A549 (cell line): ENCODE results near the gene RSPH4A. TPM values are rescaled to one million over a fixed set of nuclear protein-coding genes. Genes with fewer than 3 reads are reported as not detected.

Experiments used
- ATAC-seq, 2 experiments: fragments of 200-7000 bp in 1 of 2; fragments of >200 bp in 1 of 2; cut with Nextera tagmentation in 1 of 2; cut with Tn5 transposase in 1 of 2; 3 replicates each; pipeline versions ENCODE4 v1.8.0 to v1.9.1; 2018 to 2020; ENCODE audit warnings: mild to moderate bottlenecking in 1 of 2, moderate library complexity in 1 of 2
- CTCF ChIA-PET: fragments of 300-600 bp; sonication (Branson Sonifier 250); formaldehyde crosslinking; extraction: SDS; loops from one replicate; lab custom pipeline; 2021; ENCODE audit warnings: antibody characterized with exemption, inconsistent platforms; lab: Yijun Ruan, JAX
- POLR2A ChIA-PET: fragments of 350-600 bp; formaldehyde crosslinking; extraction: SDS; loops from one replicate; lab custom pipeline; 2021; ENCODE audit warnings: antibody characterized with exemption, inconsistent platforms; lab: Yijun Ruan, JAX
- DNase-seq, 2 experiments: peaks; one replicate each; pipeline versions ENCODE4 v3.0.0 to v3.0.0-alpha.2; 2011 to 2016; ENCODE audit warnings: low read depth in 1 of 2, low spot score in 1 of 2
- FAIRE-seq: peaks from 2 replicates; lab custom pipeline; 2011; peaks lifted over from hg19 to GRCh38; lab: Jason Lieb, UNC
- H3K27ac ChIP-seq, 2 experiments: fragments of >200 bp; sonication (Bioruptor Twin); formaldehyde crosslinking; 3 replicates each; pipeline ENCODE4 v1.5.1; 2016 to 2017
- H3K4me1 ChIP-seq: fragments of >200 bp; sonication (Bioruptor Twin); formaldehyde crosslinking; 3 replicates; pipeline ENCODE4 v1.6.1; 2016
- H3K4me2 ChIP-seq: fragments of >200 bp; sonication (Bioruptor Twin); formaldehyde crosslinking; 3 replicates; pipeline ENCODE4 v1.6.1; 2016
- H3K4me3 ChIP-seq: fragments of >200 bp; sonication (Bioruptor Twin); formaldehyde crosslinking; 3 replicates; pipeline ENCODE4 v1.5.1; 2016
- H3K9me3 ChIP-seq: fragments of >200 bp; sonication (Bioruptor Twin); formaldehyde crosslinking; 3 replicates; pipeline ENCODE4 v1.6.1; 2016
- ATOH8 ChIP-seq: fragments of 250-450 bp; sonication (Bioruptor Pico); IDR thresholded peaks from 2 replicates; pipeline ENCODE4 v1.5.0; 2020; ENCODE audit warnings: low read depth, mild to moderate bottlenecking, moderate library complexity
- CBX2 ChIP-seq: fragments of 200-600 bp; sonication (generic); IDR thresholded peaks from 2 replicates; pipeline ENCODE4 v1.6.1; 2016; ENCODE audit warnings: low read depth, mild to moderate bottlenecking, borderline replicate concordance
- CBX8 ChIP-seq: fragments of 200-600 bp; sonication (generic); IDR thresholded peaks from 2 replicates; pipeline ENCODE4 v1.6.1; 2016
- CEBPB ChIP-seq, 2 experiments: fragments of >200 bp in 1 of 2; sonication (Bioruptor Twin) in 1 of 2; formaldehyde crosslinking in 1 of 2; IDR thresholded peaks; 2 replicates each; pipeline ENCODE4 v1.6.1; 2012 to 2016
- CHD2 ChIP-seq: fragments of 150-350 bp; IDR thresholded peaks from 2 replicates; pipeline ENCODE4 v1.6.1; 2014; ENCODE audit warnings: low read length; ENCODE audit not compliant: partially characterized antibody
- CTCF ChIP-seq: fragments of >200 bp; sonication (Bioruptor Twin); formaldehyde crosslinking; IDR thresholded peaks from 3 replicates; pipeline ENCODE4 v1.5.1; 2016
- EHF ChIP-seq: fragments of 250-450 bp; sonication (Bioruptor Pico); IDR thresholded peaks from 2 replicates; pipeline ENCODE4 v1.5.0; 2020; ENCODE audit warnings: mild to moderate bottlenecking
- EHMT2 ChIP-seq: fragments of 200-600 bp; sonication (generic); IDR thresholded peaks from 2 replicates; pipeline ENCODE4 v1.6.1; 2016; ENCODE audit warnings: antibody characterized with exemption, low read depth, mild to moderate bottlenecking, moderate library complexity
- ELK1 ChIP-seq: fragments of 150-350 bp; IDR thresholded peaks from 2 replicates; pipeline ENCODE4 v1.6.1; 2014; ENCODE audit warnings: low read depth, mild to moderate bottlenecking, low read length
- EP300 ChIP-seq, 2 experiments: fragments of >200 bp; sonication (Bioruptor Twin); formaldehyde crosslinking; IDR thresholded peaks; 2 replicates in 1 of 2; 3 replicates in 1 of 2; pipeline ENCODE4 v1.6.1; 2016 to 2017
- ESRRA ChIP-seq: fragments of 150-350 bp; IDR thresholded peaks from 2 replicates; pipeline ENCODE4 v1.6.1; 2014; ENCODE audit warnings: mild to moderate bottlenecking, low read length, borderline replicate concordance
- FOSB ChIP-seq: fragments of 250-450 bp; sonication (Bioruptor Pico); IDR thresholded peaks from 2 replicates; pipeline ENCODE4 v1.5.0; 2020; ENCODE audit warnings: mild to moderate bottlenecking, moderate library complexity
- FOSL2 ChIP-seq, 2 experiments: fragments of 450-650 bp in 1 of 2; fragments of >200 bp in 1 of 2; sonication (Bioruptor Twin) in 1 of 2; formaldehyde crosslinking; IDR thresholded peaks; 2 replicates each; pipeline versions ENCODE4 v1.5.0 to v1.6.1; 2016 to 2020; ENCODE audit warnings: mild to moderate bottlenecking in 1 of 2, moderate library complexity in 1 of 2
- FOXS1 ChIP-seq: fragments of 250-450 bp; sonication (Bioruptor Pico); IDR thresholded peaks from 2 replicates; pipeline ENCODE4 v1.5.0; 2020; ENCODE audit warnings: mild to moderate bottlenecking, moderate library complexity
- GATA3 ChIP-seq: IDR thresholded peaks from 2 replicates; pipeline ENCODE4 v1.6.1; 2012; ENCODE audit warnings: borderline replicate concordance
- HDAC2 ChIP-seq: fragments of 200-600 bp; sonication (generic); IDR thresholded peaks from 2 replicates; pipeline ENCODE4 v1.6.1; 2016
- HMGXB4 ChIP-seq: fragments of 250-450 bp; sonication (Bioruptor Pico); IDR thresholded peaks from 2 replicates; pipeline ENCODE4 v1.5.0; 2021; ENCODE audit warnings: mild to moderate bottlenecking, moderate library complexity, borderline replicate concordance
- HOXA7 ChIP-seq: fragments of 250-450 bp; sonication (Bioruptor Pico); IDR thresholded peaks from 2 replicates; pipeline ENCODE4 v1.5.0; 2020; ENCODE audit warnings: mild to moderate bottlenecking, moderate library complexity
- HOXB13 ChIP-seq: fragments of 250-450 bp; sonication (Bioruptor Pico); IDR thresholded peaks from 2 replicates; pipeline ENCODE4 v1.5.0; 2020; ENCODE audit warnings: low read depth, mild to moderate bottlenecking, moderate library complexity
- JUNB ChIP-seq: fragments of >200 bp; sonication (Bioruptor Twin); formaldehyde crosslinking; IDR thresholded peaks from 2 replicates; pipeline ENCODE4 v1.6.1; 2016
- MAFK ChIP-seq: fragments of 450-650 bp; IDR thresholded peaks from 2 replicates; pipeline ENCODE4 v1.6.1; 2014; ENCODE audit not compliant: partially characterized antibody
- MAZ ChIP-seq: fragments of 150-350 bp; IDR thresholded peaks from 2 replicates; pipeline ENCODE4 v1.6.1; 2014; ENCODE audit warnings: antibody characterized with exemption, low read depth, low read length, borderline replicate concordance
- NFE2L2 ChIP-seq: fragments of 150-350 bp; conservative IDR thresholded peaks from 2 replicates; pipeline ENCODE4 v1.6.1; 2014; ENCODE audit warnings: low read length
- NR3C1 ChIP-seq: fragments of >200 bp; sonication (Bioruptor Twin); formaldehyde crosslinking; IDR thresholded peaks from 3 replicates; pipeline ENCODE4 v1.6.1; 2017
- POLR2A ChIP-seq: IDR thresholded peaks from 2 replicates; pipeline ENCODE4 v1.6.1; 2012; ENCODE audit warnings: mild to moderate bottlenecking, low read length
- POLR2AphosphoS2 ChIP-seq: conservative IDR thresholded peaks from 2 replicates; pipeline ENCODE4 v1.6.1; 2012; ENCODE audit warnings: low read length, improper control_type of control experiment, inconsistent platforms
- RCOR1 ChIP-seq: fragments of 150-350 bp; IDR thresholded peaks from 2 replicates; pipeline ENCODE4 v1.6.1; 2014; ENCODE audit warnings: antibody characterized with exemption, low read length, low read depth
- RFX5 ChIP-seq: fragments of 450-650 bp; IDR thresholded peaks from 2 replicates; pipeline ENCODE4 v1.7.1; 2014; ENCODE audit warnings: antibody characterized with exemption, mild to moderate bottlenecking, moderate library complexity
- RNF2 ChIP-seq: fragments of 200-600 bp; sonication (generic); IDR thresholded peaks from 2 replicates; pipeline ENCODE4 v1.6.1; 2016; ENCODE audit warnings: low read depth, mild to moderate bottlenecking, antibody characterized with exemption, moderate library complexity, borderline replicate concordance
- SMC3 ChIP-seq: fragments of >200 bp; sonication (Bioruptor Twin); formaldehyde crosslinking; IDR thresholded peaks from 3 replicates; pipeline ENCODE4 v1.6.1; 2018; ENCODE audit warnings: inconsistent platforms
- ZFP36 ChIP-seq: fragments of 450-650 bp; IDR thresholded peaks from 2 replicates; pipeline ENCODE4 v1.6.1; 2014; ENCODE audit warnings: borderline replicate concordance; ENCODE audit not compliant: partially characterized antibody
- WGBS: methylation state at CpG from one replicate; pipeline ENCODE4 v1.1.6; 2017; ENCODE audit errors: missing lambda C conversion rate; 5-methylcytosine and 5-hydroxymethylcytosine counted together
- polyA plus RNA-seq, 4 experiments: library from polyadenylated mRNA; depleted of rRNA in 3 of 4; stranded (reverse); fragments of >200 nt; fragmentation: RNase III in 1 of 4; extraction: RNeasy Plus Mini Kit Qiagen cat#74134 plus additional on column Dnase treatment in 1 of 4; gene quantifications; 2 replicates in 3 of 4; 3 replicates in 1 of 4; pipeline ENCODE4 v1.2.3, GENCODE V29; 2011 to 2017

RSPH4A gene
- polyA plus RNA-seq, 2 of the 4 experiments (the other 2 are of a cell fraction): 0.13 to 0.28 TPM

- FAIRE-seq: no peak
- H3K4me2 ChIP-seq: no peak overlapping the region
- 95% methylated on average over 3 of the region's 3 CpGs for WGBS
Measured at GRCh38 chr6:116625872-116626271, 9.6 kb downstream of the RSPH4A start.

GRCh38 chr6:116629563-116629981, 13.3 kb downstream of the RSPH4A start:
- no peak for FAIRE-seq
- ChIA-PET CTCF (no interaction called here), POLR2A (no interaction called here)
- Histone ChIP-seq H3K27ac (no peak overlapping the region), H3K4me2 (no peak overlapping the region), H3K4me3 (no peak overlapping the region), H3K9me3 (no peaks in the 10 kb centered on the region), H3K4me1 (peaks cover 2% of the 10 kb centered on the region; the same call in 1 of the 3 replicates)
- TF ChIP-seq JUNB (no peak), HMGXB4 (CRISPR knock-in tag) (no peak), SMC3 (no peak), CBX2 (no peak), MAZ (no peak), HOXB13 (CRISPR knock-in tag) (no peak), CTCF (no peak), HDAC2 (no peak), CHD2 (no peak), ATOH8 (CRISPR knock-in tag) (no peak), POLR2AphosphoS2 (no peak), EHMT2 (no peak), FOXS1 (CRISPR knock-in tag) (no peak), RCOR1 (no peak), EP300 (IDR thresholded peaks at IDR 0.05) (no peak)
- no peak for ATAC-seq
- 81% methylated on average over 5 of the region's 5 CpGs for WGBS
- DNase-seq: no peak

More at GRCh38 chr6:116625872-116626271, 9.6 kb downstream of the RSPH4A start:
- DNase-seq: no peak
- TF ChIP-seq FOSB (CRISPR knock-in tag): no peak
- no peak for ATAC-seq
- ChIA-PET POLR2A (no interaction called here), CTCF (no interaction called here)
- Histone ChIP-seq H3K9me3 (no peaks in the 10 kb centered on the region), H3K27ac (no peak overlapping the region), H3K4me1 (peaks cover 7% of the 10 kb centered on the region; the same call in 1 of the 3 replicates), H3K4me3 (no peak overlapping the region)

GRCh38 chr6:116631379-116631990, 15.2 kb downstream of the RSPH4A start:
- CTCF ChIA-PET: interaction anchor here (2.0 kb wide), 1 partner anchor 12 kb away, joined by 14 read pairs; no protein-coding TSS in a partner anchor
- H3K9me3 ChIP-seq: no peaks in the 10 kb centered on the region
- WGBS: 81% methylated on average over 5 of the region's 5 CpGs

More at GRCh38 chr6:116631379-116631990, 15.2 kb downstream of the RSPH4A start:
- Histone ChIP-seq H3K4me1 (no peaks in the 10 kb centered on the region), H3K4me2 (no peak overlapping the region), H3K27ac (no peak overlapping the region), H3K4me3 (no peak overlapping the region)
- ATAC-seq (no peak), FAIRE-seq (no peak), DNase-seq (no peak)
- POLR2A ChIA-PET: no interaction called here
- TF ChIP-seq FOSB (CRISPR knock-in tag): no peak
- no peak for TF ChIP-seq ZFP36
- no peak for TF ChIP-seq MAFK
- no peak for TF ChIP-seq ELK1
- no peak for TF ChIP-seq RCOR1
- TF ChIP-seq HOXA7 (CRISPR knock-in tag): no peak
- no peak for TF ChIP-seq CEBPB (IDR thresholded peaks at IDR 0.05)
- TF ChIP-seq EHF (CRISPR knock-in tag): no peak
- TF ChIP-seq RFX5: no peak
- TF ChIP-seq POLR2A: no peak
- TF ChIP-seq NR3C1: no peak
- no peak for TF ChIP-seq ESRRA
- no peak for TF ChIP-seq FOSL2 (IDR thresholded peaks at IDR 0.05)
- TF ChIP-seq FOSL2 (CRISPR knock-in tag; IDR thresholded peaks at IDR 0.05): no peak
- TF ChIP-seq GATA3: no peak
- no peak for TF ChIP-seq NFE2L2
- TF ChIP-seq CBX8: no peak
- no peak for TF ChIP-seq RNF2
- TF ChIP-seq, all 56 proteins: peak for 0
